Erythroblast (primary cell): ENCODE results near the gene TMEM271.

Source experiments
- GATA1 ChIP-seq: IDR thresholded peaks from 2 replicates; pipeline ENCODE4 v1.6.1; 2011; ENCODE audit warnings: low read depth, mild to moderate bottlenecking, control low read depth, low read length, moderate library complexity
- POLR2A ChIP-seq: IDR thresholded peaks from 2 replicates; pipeline ENCODE4 v1.6.1; 2011; ENCODE audit warnings: mild to moderate bottlenecking, low read length

DNA sequence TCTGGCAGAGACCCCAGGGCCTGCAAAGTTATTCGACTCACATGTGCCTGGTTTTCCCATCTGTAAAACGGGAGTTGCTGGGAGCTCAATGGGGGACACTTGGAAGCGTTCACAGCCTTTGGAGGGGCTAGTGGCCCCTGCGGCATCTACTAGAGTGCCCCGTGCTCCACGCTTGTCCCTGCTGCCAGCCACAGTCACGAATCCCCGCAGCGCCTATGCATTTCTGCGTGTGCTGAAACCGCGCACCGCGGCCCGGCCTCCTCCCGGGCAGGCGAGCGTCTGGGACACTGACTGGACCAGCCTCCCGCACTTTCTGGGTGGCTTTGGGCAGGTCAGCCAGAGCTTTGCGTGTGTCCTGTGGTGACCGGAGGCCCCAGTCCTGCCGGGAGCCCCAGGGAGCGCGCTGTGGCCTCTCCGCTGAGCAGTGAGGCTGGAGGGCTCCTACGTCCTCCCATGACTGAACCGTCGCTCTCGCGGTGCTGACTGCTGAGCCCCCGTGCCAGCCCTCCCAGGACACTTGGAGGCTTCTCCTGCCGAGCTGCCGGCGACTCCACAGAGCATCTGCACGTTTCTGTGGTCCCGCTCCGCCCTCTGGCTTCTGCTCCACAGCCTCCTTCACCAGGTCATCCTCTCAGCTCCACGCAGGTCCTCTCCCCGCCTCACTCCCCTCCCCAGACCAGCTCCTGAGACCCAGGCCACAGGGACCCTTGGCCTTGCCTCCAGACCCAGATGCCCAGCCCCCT lies 40.7 kb downstream of the TMEM271 start:
- TF ChIP-seq GATA1 (no peak), POLR2A (no peak)
